ENCODE measurements around the gene RBM20.
A peak's percentile ranks its signal among the peaks of the same experiment; 100 is the strongest.

Gene RBM20

GRCh38 chr10:110668443-110668842, 24.3 kb downstream of the RBM20 start:
- TF ChIP-seq CTCF (IDR thresholded peaks at IDR 0.05; ENCODE audit: low read depth, low read length, missing control alignments): no peak
- no peak overlapping the region for H3K4me3 ChIP-seq (ENCODE audit: low read depth, low read length)
- DNase-seq (ENCODE audit: low read depth): no peak

- no peak for TF ChIP-seq CTCF (IDR thresholded peaks at IDR 0.05; ENCODE audit: low read depth, low read length, missing control alignments)
- H3K4me3 ChIP-seq (ENCODE audit: low read depth, low read length): no peak overlapping the region
- no peak for DNase-seq (ENCODE audit: low read depth)
Measured at GRCh38 chr10:110670335-110670734, 26.2 kb downstream of the RBM20 start.

GRCh38 chr10:110671788-110672579, 27.8 kb downstream of the RBM20 start:
- peak overlapping the region; percentile 70 for H3K4me3 ChIP-seq (ENCODE audit: low read depth, low read length)
- DNase-seq (ENCODE audit: low read depth): peak; percentile 35
- TF ChIP-seq CTCF (IDR thresholded peaks at IDR 0.05; ENCODE audit: low read depth, low read length, missing control alignments): peak; percentile 100

GRCh38 chr10:110672580-110672919, 28.4 kb downstream of the RBM20 start:
- DNase-seq (ENCODE audit: low read depth): no peak
- no peak for TF ChIP-seq CTCF (IDR thresholded peaks at IDR 0.05; ENCODE audit: low read depth, low read length, missing control alignments)
- peak overlapping the region; percentile 70 for H3K4me3 ChIP-seq (ENCODE audit: low read depth, low read length)

GRCh38 chr10:110676016-110676415, 31.9 kb downstream of the RBM20 start:
- DNase-seq (ENCODE audit: low read depth): no peak
- no peak for TF ChIP-seq CTCF (IDR thresholded peaks at IDR 0.05; ENCODE audit: low read depth, low read length, missing control alignments)
- no peak overlapping the region for H3K4me3 ChIP-seq (ENCODE audit: low read depth, low read length)

GRCh38 chr10:110679486-110680272, 35.5 kb downstream of the RBM20 start:
- DNase-seq (ENCODE audit: low read depth): no peak
- no peak for TF ChIP-seq CTCF (IDR thresholded peaks at IDR 0.05; ENCODE audit: low read depth, low read length, missing control alignments)
- no peak overlapping the region for H3K4me3 ChIP-seq (ENCODE audit: low read depth, low read length)

Measured in GM12864 (cell line).